Measurements from ENCODE around the gene TEX26. TPM values are rescaled to one million over a fixed set of nuclear protein-coding genes. Genes with fewer than 3 reads are reported as not detected.

Gene TEX26
- total and polyA plus RNA-seq, 4 donors = 0.67 to 6.2 (median 2.5) TPM; not detected in 1

DNA sequence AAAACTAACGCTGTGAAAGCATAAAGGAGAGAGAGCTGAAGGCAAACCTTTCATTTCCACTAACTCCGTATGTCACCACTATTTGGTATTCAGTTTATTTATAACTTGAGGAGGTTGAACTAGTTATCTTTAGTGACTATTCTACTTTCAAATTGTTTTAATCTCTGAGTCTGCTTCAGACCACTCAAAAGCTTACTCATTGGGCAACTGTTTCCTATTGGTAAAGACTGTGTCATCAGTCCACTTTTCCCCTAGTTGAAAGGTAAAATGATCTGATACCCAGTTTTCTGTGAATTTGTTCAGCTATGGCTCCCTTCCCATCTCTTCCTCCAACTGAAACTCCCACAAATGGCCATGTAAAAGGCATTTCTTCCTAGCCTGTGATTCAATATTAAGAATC lies 39.1 kb downstream of the TEX26 start:
- ATAC-seq (ENCODE audit: insufficient read depth, low FRiP score) = no peak
- no peak for DNase-seq
- Histone ChIP-seq H3K4me1 (ENCODE audit: control insufficient read depth in 5 of 5, insufficient read depth in 5 of 5, low read length in 5 of 5) (peaks cover 0 to 6% (median 0%) of the 10 kb centered on the region in 5 donors), H3K9me3 (ENCODE audit: control insufficient read depth in 4 of 4, insufficient read depth in 3 of 4, low read length in 3 of 4) (no peaks in the 10 kb centered on the region), H3K36me3 (ENCODE audit: control insufficient read depth in 4 of 4, insufficient read depth in 4 of 4, low read length in 4 of 4) (no peaks in the 10 kb centered on the region), H3K27ac (ENCODE audit: low read depth in 1 of 2, low read length in 1 of 2) (no peak overlapping the region), H3K4me3 (no peak overlapping the region), H3K27me3 (ENCODE audit: control insufficient read depth in 3 of 3, insufficient read depth in 3 of 3, low read length in 2 of 3) (no peaks in the 10 kb centered on the region), H3K9ac (ENCODE audit: insufficient read depth in 1 of 2, low read length in 2 of 2) (no peak overlapping the region)
- 67 to 75% methylated on average over 2 of the region's 2 CpGs for WGBS, 2 donors
- TF ChIP-seq, protein P1, sequence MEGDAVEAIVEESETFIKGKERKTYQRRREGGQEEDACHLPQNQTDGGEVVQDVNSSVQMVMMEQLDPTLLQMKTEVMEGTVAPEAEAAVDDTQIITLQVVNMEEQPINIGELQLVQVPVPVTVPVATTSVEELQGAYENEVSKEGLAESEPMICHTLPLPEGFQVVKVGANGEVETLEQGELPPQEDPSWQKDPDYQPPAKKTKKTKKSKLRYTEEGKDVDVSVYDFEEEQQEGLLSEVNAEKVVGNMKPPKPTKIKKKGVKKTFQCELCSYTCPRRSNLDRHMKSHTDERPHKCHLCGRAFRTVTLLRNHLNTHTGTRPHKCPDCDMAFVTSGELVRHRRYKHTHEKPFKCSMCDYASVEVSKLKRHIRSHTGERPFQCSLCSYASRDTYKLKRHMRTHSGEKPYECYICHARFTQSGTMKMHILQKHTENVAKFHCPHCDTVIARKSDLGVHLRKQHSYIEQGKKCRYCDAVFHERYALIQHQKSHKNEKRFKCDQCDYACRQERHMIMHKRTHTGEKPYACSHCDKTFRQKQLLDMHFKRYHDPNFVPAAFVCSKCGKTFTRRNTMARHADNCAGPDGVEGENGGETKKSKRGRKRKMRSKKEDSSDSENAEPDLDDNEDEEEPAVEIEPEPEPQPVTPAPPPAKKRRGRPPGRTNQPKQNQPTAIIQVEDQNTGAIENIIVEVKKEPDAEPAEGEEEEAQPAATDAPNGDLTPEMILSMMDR (IDR thresholded peaks at IDR 0.05; ENCODE audit: control extremely low read depth, extremely low read depth) = no peak

DNA sequence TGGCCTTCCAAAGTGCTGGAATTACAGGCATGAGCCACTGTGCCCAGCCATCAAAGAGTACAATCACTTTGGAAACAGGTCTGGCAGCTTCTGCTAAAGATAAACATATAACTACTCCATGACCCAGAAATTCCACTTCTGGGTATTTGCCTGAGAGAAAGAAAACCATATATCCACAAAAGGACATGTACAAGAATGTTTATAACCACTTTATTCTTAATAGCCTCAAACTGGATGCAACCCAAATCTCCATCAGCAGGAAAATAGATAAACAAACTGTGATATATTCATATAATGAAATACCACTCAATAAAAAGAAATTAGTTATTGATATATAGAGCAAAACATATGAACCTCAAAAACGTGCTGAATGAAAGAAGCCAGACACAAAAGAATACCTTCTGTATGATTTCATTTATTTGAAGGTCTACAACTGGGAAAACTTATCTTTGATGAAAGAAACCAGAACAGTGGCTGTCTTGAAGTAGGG lies 40.5 kb downstream of the TEX26 start:
- no peaks in the 10 kb centered on the region for H3K27me3 ChIP-seq (ENCODE audit: control insufficient read depth in 3 of 3, insufficient read depth in 3 of 3, low read length in 2 of 3)
- no peak overlapping the region for H3K4me3 ChIP-seq
- peaks cover 0 to 6% (median 0%) of the 10 kb centered on the region in 5 donors for H3K4me1 ChIP-seq (ENCODE audit: control insufficient read depth in 5 of 5, insufficient read depth in 5 of 5, low read length in 5 of 5)
- ATAC-seq (ENCODE audit: insufficient read depth, low FRiP score) (no peak), DNase-seq (peak; percentile 35 to 87 (median 75))
- H3K9ac ChIP-seq (ENCODE audit: insufficient read depth in 1 of 2, low read length in 2 of 2) = no peak overlapping the region
- 11 to 28% methylated on average over 1 of the region's 1 CpG for WGBS, 2 donors
- no peaks in the 10 kb centered on the region for H3K36me3 ChIP-seq (ENCODE audit: control insufficient read depth in 4 of 4, insufficient read depth in 4 of 4, low read length in 4 of 4)
- TF ChIP-seq, protein P1 (IDR thresholded peaks at IDR 0.05; ENCODE audit: control extremely low read depth, extremely low read depth) = no peak
- no peaks in the 10 kb centered on the region for H3K9me3 ChIP-seq (ENCODE audit: control insufficient read depth in 4 of 4, insufficient read depth in 3 of 4, low read length in 3 of 4)
- no peak overlapping the region for H3K27ac ChIP-seq (ENCODE audit: low read depth in 1 of 2, low read length in 1 of 2)

DNA sequence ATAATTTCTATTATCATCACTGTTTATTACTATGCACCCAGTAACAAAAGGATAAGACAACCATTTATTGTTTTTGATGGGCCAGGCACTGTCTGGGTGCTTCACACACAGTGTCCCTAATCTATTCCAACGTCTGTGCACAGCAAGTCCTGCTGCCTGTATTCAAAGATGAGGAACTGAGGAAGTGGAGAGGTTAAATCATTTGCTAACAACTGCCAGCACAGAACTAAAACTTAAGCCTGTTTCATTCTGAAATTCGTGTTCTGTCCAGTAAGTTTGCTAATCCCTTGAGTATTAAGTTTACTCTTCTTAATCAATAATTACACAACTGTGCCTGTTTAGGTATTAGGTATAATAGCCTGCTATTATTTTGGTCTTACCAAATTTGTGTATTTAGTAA lies 41.9 kb downstream of the TEX26 start:
- H3K36me3 ChIP-seq (ENCODE audit: control insufficient read depth in 4 of 4, insufficient read depth in 4 of 4, low read length in 4 of 4) = no peaks in the 10 kb centered on the region
- H3K4me3 ChIP-seq = no peak overlapping the region
- H3K27me3 ChIP-seq (ENCODE audit: control insufficient read depth in 3 of 3, insufficient read depth in 3 of 3, low read length in 2 of 3) = no peaks in the 10 kb centered on the region
- H3K4me1 ChIP-seq (ENCODE audit: control insufficient read depth in 5 of 5, insufficient read depth in 5 of 5, low read length in 5 of 5) = peaks cover 0 to 4% (median 0%) of the 10 kb centered on the region in 5 donors
- no peak overlapping the region for H3K27ac ChIP-seq (ENCODE audit: low read depth in 1 of 2, low read length in 1 of 2)
- DNase-seq = no peak
- ATAC-seq (ENCODE audit: insufficient read depth, low FRiP score) = no peak
- TF ChIP-seq, protein P1 (IDR thresholded peaks at IDR 0.05; ENCODE audit: control extremely low read depth, extremely low read depth) = no peak
- peaks cover 0 to 2% (median 0%) of the 10 kb centered on the region in 4 donors for H3K9me3 ChIP-seq (ENCODE audit: control insufficient read depth in 4 of 4, insufficient read depth in 3 of 4, low read length in 3 of 4)
- WGBS, 2 donors = 21 to 22% methylated on average over 2 of the region's 2 CpGs
- H3K9ac ChIP-seq (ENCODE audit: insufficient read depth in 1 of 2, low read length in 2 of 2) = no peak overlapping the region

DNA sequence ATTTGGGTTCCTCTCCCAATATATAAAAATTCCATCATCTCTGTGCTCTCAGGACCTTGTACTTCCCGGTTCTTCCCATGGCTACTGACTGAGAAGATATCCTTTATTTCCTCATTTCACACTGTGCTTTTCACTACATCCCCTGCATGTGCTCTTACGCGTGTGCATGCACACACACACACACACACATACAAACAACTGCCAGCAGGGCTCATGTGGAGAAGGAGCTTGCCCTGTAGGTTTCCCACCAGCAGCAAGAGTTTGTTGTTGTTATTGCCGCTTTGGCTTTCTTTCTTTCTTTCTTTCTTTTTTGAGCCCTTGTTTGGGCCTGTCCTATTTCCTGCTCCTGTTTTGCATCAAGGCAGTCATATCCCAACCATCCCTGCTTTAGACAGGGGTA lies 43.6 kb downstream of the TEX26 start:
- no peak for ATAC-seq (ENCODE audit: insufficient read depth, low FRiP score)
- H3K9me3 ChIP-seq (ENCODE audit: control insufficient read depth in 4 of 4, insufficient read depth in 3 of 4, low read length in 3 of 4) = peaks cover 0 to 2% (median 0%) of the 10 kb centered on the region in 4 donors
- H3K9ac ChIP-seq (ENCODE audit: insufficient read depth in 1 of 2, low read length in 2 of 2) = no peak overlapping the region
- TF ChIP-seq, protein P1 (IDR thresholded peaks at IDR 0.05; ENCODE audit: control extremely low read depth, extremely low read depth) = no peak
- WGBS, 2 donors = 67 to 91% methylated on average over 4 of the region's 4 CpGs
- no peak for DNase-seq
- H3K27ac ChIP-seq (ENCODE audit: low read depth in 1 of 2, low read length in 1 of 2) = no peak overlapping the region
- no peaks in the 10 kb centered on the region for H3K27me3 ChIP-seq (ENCODE audit: control insufficient read depth in 3 of 3, insufficient read depth in 3 of 3, low read length in 2 of 3)
- H3K36me3 ChIP-seq (ENCODE audit: control insufficient read depth in 4 of 4, insufficient read depth in 4 of 4, low read length in 4 of 4) = no peaks in the 10 kb centered on the region
- H3K4me1 ChIP-seq (ENCODE audit: control insufficient read depth in 5 of 5, insufficient read depth in 5 of 5, low read length in 5 of 5) = peaks cover 0 to under 1% (median 0%) of the 10 kb centered on the region in 5 donors
- no peak overlapping the region for H3K4me3 ChIP-seq
